ENCODE results near the gene MAGEB6.
"Not testable (repeated sequence)": the region's sequence is repeated elsewhere in the genome, so short reads cannot be mapped to it uniquely, and the experiment has no call there.

MAGEB6 gene, protein sequence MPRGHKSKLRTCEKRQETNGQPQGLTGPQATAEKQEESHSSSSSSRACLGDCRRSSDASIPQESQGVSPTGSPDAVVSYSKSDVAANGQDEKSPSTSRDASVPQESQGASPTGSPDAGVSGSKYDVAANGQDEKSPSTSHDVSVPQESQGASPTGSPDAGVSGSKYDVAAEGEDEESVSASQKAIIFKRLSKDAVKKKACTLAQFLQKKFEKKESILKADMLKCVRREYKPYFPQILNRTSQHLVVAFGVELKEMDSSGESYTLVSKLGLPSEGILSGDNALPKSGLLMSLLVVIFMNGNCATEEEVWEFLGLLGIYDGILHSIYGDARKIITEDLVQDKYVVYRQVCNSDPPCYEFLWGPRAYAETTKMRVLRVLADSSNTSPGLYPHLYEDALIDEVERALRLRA

GRCh38 chrX:26192204-26192603, at the start of gene MAGEB6:
MAGEB6 (plus strand) TSS chrX:26192440; CDS start chrX:26193847, 1,407 bp downstream.
- in situ Hi-C loops (cut with MboI; ENCODE audit: low sequenced_read_pairs) = no loop called here

GRCh38 chrX:26146024-26146423, 46.2 kb upstream of the MAGEB6 start:
- in situ Hi-C loops (cut with MboI; ENCODE audit: low sequenced_read_pairs) = no loop called here

DNA sequence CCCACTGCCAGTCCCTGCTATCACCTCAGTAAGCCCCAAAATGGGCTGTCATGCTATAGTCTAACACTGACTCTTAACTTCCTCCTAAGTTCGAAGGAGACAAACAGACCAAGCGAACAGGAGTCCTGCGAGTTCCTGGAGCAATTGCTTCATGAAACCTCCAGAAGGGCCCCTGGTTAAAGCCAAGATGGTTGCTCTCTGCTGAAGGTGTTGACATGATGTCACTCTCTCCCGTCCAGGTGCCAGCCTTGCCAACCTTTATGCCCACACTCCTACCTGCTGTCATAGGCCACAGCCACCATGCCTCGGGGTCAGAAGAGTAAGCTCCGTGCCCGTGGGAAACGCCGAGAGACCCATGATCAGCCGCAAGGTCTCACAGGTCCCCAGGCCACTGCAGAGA, 31.9 kb upstream of the MAGEB6 start, which contains the start of gene MAGEB6B:
Gene MAGEB6B (plus strand): TSS at position 301 of the 400 bp plus-strand sequence. CDS start 0 bp downstream, at position 301.
- in situ Hi-C loops (cut with MboI; ENCODE audit: low sequenced_read_pairs) = no loop called here

DNA sequence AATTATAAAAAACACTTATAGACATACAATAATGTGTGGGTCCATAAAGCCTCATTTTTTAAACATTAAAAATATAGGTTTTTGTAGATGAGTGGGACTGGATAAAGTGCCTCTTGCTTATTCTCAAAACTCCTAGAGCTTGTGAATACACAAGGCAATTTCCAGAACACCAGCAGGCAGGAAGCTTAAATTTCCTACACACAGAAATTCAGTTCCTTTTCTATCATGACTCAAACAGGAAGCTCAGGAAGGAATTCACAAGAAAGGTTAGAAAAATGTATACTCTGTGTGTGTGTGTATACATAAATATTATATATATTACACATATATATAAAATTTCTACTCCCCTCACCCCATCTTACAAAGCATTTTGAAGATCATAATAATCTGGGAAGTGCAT, 11.3 kb downstream of the MAGEB6 start:
- in situ Hi-C loops (cut with MboI; ENCODE audit: low sequenced_read_pairs) = no loop called here

- in situ Hi-C loops (cut with MboI; ENCODE audit: low sequenced_read_pairs) = not testable (repeated sequence)
These were observed 12.5 kb downstream of the MAGEB6 start for GRCh38 chrX:26204717-26205116.

DNA sequence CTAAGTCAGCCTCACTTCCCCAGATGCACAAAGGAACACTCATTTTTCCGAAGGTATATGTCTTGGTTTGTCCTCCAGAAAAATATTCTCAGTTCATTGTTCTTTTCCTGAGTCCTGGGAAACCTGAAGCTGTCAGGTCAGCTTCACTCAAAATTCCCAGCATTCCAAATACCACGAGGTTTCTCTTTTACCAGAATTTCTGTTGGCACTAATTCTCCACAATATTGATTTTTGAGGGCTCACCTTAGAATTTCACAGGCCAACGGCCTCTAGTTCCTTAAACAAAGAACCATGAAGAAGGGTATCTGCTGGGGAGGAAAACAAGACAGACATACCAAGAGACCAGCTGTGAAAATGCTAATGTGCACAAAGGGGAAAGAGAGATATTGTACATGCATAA, 15.8 kb downstream of the MAGEB6 start:
- in situ Hi-C loops (cut with MboI; ENCODE audit: low sequenced_read_pairs) = no loop called here

GRCh38 chrX:26215869-26216268, 23.6 kb downstream of the MAGEB6 start, which contains the start of gene MAGEB5:
MAGEB5 (plus strand) TSS chrX:26216169; CDS start chrX:26217302, 1,133 bp downstream.
- in situ Hi-C loops (cut with MboI; ENCODE audit: low sequenced_read_pairs) = no loop called here

DNA sequence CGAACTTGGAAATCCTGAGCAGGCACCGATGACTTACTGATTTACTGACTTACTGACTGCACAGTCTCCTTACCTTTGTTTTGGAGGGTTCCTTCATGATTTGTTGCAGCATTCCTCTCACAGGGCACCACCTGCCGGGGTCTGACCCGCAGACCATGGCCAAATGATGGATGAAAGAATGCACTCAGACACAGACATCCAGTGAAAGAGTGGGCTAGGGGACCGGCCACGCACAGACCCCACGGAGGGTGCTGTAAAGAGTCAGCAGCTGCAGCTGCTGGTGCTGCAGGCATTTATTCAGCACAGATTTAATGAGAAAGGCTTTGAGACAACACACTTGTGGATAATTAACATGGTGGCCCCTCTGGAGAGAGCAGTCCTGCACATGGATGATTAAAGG, 27.1 kb downstream of the MAGEB6 start:
- in situ Hi-C loops (cut with MboI; ENCODE audit: low sequenced_read_pairs) = no loop called here

DNA sequence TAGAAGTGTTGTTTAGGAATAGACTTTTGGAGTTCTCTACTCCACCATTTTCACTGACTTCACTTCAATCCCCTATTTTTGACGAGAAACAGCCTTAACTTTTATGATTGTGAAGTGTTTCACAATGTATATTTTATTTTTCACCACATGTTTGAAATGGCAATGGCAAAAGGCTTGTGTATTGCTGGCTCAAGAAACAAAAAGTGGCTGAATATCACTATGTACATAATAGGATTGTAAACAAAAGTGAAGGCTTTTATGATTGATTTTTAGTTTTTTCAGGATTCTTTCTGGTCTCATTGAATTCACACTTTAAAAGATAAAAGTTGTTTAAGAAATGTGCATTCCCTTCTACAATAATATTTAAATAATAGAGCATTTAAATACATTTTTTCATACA, 41.9 kb downstream of the MAGEB6 start:
- in situ Hi-C loops (cut with MboI; ENCODE audit: low sequenced_read_pairs) = no loop called here
